Measurements from ENCODE around the gene PITPNM2.

PITPNM2 gene

DNA sequence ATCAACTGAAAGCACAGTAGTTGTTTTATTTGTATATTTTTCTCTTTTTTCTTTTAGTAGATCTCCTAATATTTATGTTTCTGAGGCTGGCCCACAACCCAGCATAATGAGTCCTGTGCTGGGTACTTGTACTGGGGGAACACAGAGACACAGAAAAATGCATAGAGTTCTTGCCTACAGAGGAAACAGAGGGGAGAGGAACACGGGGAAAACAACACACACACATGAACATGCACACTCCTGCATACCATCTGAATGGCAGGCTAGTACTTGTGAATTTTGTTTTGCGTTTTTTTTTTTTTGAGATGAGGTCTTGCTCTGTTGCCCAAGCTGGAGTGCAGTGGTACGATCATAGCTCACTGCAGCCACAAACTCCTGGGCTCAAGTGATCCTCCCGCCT is 21.3 kb downstream of the PITPNM2 start:
- intact Hi-C loops (cut with DNase I), result no loop called here
- no peak for DNase-seq

DNA sequence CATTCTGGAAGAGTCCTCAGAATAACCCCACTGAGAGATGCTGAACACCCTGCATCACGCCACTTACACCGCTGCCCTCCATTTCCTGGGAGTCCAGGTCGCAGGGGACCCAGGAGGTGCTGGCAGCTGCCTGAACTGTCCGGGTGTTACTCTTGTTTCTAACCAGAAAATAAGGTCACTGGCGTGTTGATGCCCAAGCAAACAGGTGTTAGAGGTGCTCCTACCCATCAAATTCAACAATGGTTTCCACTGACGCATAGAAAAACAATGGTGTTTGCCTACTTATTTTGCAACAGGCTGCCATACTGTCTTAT is 23.8 kb downstream of the PITPNM2 start:
- no peak for DNase-seq
- intact Hi-C loops (cut with DNase I), result no loop called here

DNA sequence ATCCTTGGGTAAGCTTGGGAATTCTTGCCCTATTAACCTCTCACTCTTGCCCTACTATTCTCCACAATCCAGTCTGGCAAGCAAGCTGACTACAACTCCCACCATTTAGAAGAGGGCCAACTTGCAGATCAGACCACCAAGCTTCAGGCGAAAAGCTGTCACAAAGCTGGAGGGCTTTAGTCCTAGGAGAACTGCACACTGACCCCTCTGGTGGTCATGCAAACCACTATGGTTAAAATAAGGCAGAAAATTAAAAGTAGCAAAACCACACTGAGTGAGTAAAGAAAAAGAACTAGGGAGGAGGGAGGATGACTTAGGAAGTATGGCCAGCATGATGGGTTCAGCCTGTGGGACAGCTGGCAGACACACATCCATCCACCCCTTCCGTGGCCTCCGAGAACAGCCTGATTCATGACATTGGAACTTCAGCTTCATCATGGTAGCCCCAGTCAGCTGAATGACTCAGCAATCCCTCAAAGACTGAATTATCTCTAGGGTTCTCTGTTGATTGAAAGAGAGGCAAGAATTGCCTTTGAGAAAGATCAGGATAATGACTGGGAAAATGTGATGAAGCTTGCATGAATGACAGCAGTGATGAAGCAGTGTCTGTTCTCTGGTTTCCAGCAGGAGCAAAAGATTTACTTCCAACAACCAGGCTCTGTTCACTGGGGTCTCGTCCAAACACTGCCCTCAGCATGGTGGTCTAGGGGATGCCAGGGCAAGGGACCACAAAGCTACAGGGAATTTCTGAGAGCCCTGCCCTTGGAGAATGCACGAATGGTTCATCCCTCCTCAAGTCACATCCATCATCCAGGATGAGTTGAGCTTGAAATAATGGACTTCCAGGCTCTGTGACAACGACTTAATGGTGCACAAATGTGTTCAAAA is 24.4 kb downstream of the PITPNM2 start:
- intact Hi-C loops (cut with DNase I), result no loop called here
- DNase-seq, result peak in 5 of 42 donors; percentile 25 to 77 (median 47)

DNA sequence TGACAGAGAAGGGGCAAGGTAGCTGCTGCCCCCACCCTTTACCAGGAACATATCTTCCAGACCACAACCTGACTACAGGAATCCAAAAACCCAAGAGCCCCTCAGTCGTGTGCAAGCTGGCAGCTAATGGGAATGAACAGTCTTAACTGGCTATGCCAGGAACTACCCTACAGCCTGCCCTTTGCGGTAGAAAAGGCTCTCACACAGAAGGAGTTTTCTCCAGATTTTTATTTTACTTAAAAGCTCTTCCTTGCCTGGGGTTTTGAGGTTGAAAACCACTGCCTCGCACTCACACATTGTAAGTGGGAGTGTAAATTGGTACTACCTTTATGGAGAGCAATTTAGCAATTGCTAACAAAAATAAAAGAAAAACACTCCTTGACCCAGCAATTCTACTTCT is 28.3 kb downstream of the PITPNM2 start:
- intact Hi-C loops (cut with DNase I), result no loop called here
- DNase-seq, result no peak

DNA sequence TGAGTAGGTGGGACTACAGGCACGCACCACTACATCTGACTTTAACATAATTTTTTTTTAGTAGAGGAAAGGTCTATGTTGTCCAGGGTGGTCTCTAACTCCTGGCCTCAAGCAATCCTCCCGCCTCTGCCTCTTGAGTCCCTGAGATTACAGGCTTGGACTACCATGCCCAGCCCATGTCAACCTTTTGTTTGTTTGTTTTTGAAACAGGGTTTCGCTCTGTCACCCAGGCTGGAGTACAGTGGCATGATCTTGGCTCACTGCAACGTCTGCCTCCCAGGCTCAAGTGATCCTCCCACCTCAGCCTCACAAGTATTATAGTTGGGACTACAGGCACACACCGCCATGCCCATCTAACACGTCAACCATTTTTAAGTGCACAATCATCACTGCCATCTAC is 29.2 kb downstream of the PITPNM2 start:
- DNase-seq, result no peak
- intact Hi-C loops (cut with DNase I), result no loop called here

DNA sequence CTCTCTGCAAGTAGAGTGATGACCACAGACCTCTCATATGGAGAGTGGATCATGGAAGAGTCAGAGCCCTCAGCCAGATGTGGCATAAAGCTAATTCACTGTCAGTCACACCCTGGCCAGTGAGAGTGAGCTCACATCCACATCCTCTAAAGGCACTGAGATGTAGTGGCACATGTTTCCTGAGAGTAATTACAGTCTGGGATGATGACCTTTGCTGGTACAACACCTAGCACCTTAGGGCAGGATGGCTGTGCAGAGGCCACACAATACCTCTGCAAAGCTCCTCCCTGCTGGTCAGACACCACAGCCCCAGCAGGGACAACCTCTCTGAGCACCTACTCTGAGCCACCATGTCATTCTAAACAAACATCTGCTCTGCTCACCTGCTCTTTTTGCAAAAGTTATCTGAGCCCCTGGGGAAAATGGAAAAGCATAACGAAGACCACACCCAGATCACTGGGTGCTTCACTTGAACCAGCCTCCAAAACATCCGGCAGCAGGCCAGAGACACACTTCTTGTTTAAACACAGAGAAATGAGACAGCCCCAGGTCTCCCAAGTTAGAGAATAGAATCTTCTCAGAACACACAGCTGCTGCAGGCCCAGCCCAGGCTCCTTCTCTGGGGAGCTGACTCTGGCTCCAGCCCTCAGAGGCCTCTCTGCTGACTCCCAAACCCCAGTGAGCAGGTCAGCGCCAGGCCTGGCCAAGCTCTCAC is 30.3 kb downstream of the PITPNM2 start:
- DNase-seq, result no peak
- intact Hi-C loops (cut with DNase I), result no loop called here

DNA sequence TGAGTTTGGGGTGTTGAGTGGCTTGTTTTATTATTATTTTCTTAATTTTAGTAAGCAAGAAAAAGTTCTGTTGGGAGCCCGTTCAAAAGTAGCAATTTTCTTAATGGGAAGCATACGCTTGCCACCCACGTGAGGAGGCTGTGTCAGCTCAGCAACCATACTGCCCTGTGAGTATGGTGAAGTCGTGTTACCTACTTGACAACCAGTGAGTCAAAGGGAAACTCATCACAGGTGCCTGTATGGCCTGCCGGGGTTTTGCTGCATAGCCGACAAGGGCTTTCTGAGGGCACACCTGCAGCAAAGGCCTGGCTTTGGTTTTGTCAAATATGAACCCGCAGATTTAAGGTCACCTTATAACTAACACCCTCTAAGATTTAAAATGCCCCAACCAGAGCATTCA is 31.1 kb downstream of the PITPNM2 start:
- intact Hi-C loops (cut with DNase I), result no loop called here
- peak in 2 of 42 donors; percentile 38 to 52 for DNase-seq

DNA sequence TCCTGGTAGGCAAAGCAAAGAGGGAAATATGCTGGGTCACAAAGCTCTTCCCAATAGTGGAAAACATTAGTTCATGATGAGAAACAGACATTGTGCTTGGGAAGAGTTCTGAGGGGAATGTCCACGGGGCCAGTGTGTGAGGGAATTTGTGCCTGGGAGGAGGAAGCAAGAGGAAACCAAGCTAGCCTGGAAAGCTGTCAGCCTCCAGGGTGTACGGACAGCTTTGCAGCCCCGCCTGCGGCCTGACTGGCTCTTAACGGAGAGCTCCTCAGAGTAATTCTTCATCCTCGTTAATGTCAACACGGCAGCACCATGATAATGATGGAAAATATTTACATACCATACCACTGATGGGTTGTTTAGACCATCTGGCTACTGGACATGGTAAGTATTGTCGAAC is 32.4 kb downstream of the PITPNM2 start:
- intact Hi-C loops (cut with DNase I), result no loop called here
- DNase-seq, result no peak

DNA sequence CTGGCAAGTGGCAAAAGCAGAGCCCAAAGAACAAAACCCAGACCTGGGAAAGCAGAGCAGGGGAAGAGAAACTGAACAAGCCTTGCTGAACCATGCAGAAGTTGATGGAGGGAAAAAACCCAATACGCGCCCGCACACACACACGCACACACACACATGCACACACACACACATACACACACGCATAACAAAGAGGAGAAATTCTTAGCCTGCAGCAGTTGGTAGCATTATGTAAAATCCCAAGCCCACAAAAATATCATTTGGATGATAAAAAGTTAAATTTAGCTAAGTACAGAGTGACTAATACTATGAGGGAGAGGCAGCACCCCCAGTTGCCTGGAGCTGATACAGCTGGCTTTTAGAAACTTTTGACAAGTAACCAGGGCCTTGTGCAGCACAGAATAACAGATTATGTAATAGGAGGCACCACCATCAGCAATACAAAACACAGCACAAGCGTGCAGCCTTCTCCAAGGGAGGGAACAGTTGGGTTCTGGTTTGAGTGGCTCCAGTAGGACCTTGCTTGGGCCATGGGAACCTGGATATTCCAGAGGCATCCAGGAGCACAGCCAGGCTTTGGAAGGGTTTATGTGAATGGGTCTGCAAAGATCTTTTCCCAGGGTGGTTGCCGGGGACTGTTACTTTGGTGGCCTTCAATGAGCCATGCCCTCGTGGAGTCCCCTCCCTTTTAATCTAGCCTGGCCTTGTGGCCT is 35.3 kb downstream of the PITPNM2 start:
- intact Hi-C loops (cut with DNase I), result no loop called here
- DNase-seq, result peak in 39 of 42 donors; percentile 34 to 90 (median 64)

DNA sequence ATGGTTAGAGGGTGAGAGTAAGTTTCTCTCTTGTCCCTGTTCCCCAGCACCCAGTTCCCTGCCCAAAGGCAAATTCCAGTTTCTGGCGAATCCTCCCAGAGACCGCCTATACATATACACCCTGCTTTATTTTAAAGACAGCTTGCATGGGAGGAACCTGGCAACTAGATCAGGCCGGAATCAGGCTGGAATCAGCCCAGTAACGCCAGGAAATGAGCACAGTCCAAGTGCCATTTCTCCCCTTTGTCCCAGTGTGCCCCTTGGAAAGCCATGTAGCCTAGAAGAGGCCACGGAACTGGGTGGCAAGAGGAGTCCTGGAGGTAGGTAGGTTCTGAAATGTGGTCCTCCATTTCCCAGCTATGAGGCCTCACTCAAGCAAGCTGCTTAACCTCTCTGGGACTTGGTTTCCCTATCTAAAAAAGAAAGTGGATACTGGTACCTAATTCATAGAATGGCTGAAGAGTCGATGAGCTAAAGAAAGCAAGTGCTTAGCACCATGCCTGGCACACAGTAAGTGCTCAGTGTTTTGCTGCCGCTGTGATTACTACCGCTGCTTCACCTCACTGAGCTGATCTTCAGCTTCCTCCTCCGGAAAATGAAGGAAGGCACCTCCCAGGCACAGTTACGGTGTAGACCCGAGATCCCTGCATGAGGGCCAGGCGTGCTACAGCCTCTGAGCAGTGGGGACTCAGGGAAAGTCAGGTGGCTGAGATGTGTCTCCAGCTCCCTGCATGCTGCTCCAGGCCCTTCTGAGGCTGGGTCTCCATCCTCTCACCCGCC is 36.4 kb downstream of the PITPNM2 start:
- peak in 22 of 42 donors; percentile 27 to 79 (median 46) for DNase-seq
- intact Hi-C loops (cut with DNase I), result no loop called here

DNA sequence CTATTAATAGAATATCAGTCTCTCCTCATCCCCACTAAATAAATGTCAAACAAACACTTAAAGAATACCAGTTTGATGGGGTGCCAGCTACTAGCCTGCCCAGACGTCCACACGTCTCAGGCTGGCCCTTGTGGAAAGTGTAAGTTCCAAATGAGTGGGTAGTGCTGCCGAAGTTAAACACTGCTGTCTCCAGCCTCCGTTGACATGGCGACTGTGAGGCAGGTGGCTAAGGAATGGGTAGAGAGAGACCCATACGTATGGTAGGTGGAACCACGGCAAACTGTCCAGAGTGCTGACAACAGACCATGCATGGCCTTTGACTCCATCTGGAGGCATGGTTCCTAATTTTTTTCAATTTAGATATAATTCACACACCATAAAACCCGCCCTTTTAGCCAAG is 37.9 kb downstream of the PITPNM2 start:
- no peak for DNase-seq
- intact Hi-C loops (cut with DNase I), result no loop called here

DNA sequence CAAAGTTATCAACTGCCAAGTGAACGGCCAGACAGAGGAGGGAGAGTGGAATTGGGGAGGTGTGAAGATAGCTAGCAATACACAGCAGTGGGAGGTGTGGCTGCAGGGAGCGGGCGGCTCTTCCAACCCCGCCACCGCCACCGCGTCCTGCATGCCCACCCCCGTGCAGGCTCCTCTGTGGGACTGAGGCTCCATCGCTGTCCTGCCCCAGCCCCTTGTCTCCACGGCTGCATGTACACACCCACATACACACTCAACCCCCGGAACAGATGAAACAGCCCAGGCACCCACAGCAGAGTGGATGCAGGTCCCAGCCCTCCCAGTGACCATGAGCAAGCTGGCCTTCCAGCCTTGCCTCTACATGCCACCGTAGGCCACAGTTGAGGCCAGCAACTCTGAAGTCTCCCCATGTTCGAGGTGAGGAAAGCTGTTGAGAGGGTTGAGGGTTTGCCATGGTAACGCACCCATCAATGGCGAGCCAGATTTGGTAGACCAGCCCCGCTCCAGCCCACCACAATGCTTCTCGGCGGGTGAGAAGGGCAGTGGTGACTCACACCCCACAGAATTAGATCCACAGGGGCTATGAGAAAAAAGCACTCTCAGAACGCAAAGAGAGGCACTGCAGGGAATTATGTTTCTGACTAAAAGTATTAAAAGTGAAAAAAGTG is 39.3 kb downstream of the PITPNM2 start:
- intact Hi-C loops (cut with DNase I), result no loop called here
- peak in 2 of 42 donors; percentile 48 to 68 for DNase-seq

DNA sequence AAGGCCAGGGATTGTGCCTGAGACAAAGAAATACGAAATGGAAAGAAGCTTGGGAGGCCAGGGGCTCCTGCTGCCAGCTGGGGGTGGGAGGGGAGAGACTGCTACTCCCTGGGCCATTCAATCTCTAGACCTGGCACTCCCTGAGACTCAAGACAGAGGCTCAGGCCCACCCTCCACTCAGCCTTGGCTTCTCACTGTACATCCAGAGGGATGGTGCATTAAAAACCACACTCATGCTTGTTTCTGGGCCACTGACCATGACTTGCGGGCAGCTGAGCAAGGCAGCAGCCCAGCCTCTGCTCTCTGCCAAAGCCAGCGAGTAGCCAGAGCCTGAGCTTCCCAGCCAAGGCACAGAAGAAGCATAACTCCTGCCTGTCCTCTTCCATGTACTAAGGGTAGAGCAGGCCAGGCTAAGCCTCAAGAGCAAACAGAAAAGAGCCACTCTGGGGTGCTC is 41.5 kb downstream of the PITPNM2 start:
- intact Hi-C loops (cut with DNase I), result no loop called here
- DNase-seq, result peak in 16 of 42 donors; percentile 27 to 70 (median 54)

DNA sequence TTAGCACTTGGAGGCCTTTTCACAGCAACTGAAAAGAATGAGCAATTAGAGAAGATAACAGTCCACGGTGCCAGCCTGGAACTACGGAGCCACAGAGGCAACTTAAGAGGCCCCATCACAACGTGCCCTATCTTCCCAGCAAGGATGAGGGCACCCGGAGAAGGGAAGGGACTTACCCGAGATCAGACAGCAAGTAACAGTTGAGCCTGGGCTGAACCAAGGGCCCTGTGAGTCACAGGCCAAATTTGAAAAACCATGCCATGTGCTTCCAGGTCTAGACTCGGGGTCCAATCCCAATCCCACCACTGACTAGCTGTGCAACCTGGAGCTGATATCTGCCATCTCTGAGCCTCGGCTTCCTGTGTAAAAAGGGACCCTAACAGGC is 42.2 kb downstream of the PITPNM2 start:
- intact Hi-C loops (cut with DNase I), result no loop called here
- no peak for DNase-seq

DNA sequence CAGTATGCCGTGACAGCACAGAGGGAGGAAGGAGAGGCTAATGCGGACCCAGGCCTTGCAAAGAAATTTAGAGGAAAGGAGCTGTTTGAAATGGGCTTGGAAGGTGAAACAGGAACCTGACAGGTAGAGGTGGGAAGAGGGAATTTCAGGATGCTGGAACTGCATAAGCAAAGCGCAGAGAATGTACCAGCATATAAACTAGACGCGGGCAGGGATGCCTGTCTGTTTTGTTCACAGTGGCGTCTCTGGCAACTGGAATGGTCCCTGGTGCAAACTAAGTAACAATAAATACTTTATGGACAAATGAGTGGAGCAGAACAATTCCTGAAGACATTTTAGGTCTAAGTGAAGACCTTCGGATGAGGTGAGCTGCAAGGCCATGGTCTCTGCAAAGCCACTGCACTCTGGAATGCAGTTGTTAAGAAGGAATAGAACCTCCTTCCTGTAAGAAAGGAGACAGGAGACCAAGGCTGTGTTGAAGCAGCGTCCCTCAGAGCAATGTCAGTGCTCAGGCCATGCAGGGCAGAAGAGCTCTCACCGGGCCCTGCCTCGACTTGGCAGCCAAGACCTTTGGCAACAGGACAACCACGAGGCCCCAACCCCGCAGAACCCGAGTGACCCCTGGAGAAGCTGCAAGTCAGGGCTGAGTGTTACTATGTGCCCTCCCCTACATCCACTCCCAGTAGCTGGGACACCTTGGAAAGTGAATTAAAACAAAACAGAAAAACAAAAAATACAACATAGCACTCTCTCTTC is 42.8 kb downstream of the PITPNM2 start:
- intact Hi-C loops (cut with DNase I), result no loop called here
- no peak for DNase-seq

DNA sequence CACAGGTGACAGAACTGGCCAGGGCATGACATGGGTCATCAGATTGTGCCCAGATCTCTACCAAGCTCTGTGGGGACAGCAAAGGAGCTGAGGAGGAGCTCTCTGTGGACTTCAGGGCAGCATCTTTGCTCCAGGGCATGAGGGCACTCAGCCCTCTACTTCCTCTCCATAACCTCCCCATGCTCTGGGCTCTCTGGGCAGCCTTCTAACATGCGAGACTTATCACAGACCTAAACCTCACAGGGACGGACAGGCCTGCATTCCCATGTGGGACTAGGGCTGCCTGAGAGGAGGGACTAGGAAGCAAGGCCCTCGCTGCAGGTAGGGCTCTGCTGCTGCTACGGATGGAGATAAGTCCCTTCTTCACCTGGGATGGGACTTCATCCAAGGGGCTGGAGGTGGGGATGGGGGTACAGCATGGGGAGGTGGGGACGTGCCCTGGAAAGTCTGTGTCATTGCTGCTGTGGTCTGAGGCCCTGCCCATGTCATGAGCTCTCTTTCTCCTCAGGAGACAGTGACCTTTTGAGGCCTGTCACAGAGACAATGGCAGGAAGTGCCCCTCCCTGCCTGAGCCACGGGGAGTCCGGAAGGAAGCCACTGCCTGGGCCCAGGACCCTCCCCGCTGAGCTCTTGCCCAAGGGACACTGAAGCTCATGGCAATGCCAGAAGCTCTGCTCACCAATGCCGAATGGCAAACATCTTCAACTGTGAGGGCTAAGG is 44.1 kb downstream of the PITPNM2 start:
- no peak for DNase-seq
- intact Hi-C loops (cut with DNase I), result no loop called here

DNA sequence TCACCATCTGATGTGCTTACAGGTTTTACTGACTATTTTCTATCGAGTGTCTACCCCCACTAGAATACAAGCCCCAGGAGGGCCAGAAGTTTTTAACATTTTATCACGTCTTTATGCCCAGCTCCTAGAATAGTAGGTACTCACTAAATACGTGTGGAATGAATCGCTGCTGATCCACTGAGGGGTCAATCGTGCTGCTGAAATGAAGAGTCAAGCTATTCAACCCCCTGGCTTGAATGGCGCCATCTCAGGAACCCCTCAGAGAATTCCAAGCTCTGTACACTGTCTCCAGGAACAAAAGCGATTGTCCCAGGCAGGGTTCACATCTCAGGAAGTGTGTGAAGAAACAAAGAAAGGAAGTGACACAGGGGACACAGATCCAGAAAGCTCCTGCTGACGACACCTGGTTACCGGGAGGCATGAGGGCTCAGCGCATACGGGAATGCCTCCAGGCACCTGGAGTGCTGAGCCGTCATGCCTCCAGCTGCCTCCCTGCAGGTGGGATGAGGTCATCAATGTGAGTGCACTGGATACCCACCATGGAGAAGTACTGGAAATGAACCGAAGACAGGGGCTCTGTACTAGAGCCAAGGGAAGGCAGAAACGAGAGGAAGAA is 45.6 kb downstream of the PITPNM2 start:
- DNase-seq, result no peak
- intact Hi-C loops (cut with DNase I), result no loop called here
